Measurements from ENCODE around the gene FAM168A.
A peak's percentile ranks its signal among the peaks of the same experiment; 100 is the strongest.

FAM168A gene

GRCh38 chr11:73554671-73555320, 43.1 kb downstream of the FAM168A start:
- DNase-seq, result no peak

GRCh38 chr11:73553266-73553665, 44.6 kb downstream of the FAM168A start:
- DNase-seq, result no peak

- DNase-seq, result no peak
Measured at GRCh38 chr11:73551677-73552076, 46.2 kb downstream of the FAM168A start.

GRCh38 chr11:73549376-73549775, 48.5 kb downstream of the FAM168A start:
- no peak for DNase-seq

GRCh38 chr11:73547706-73548595, 50.0 kb downstream of the FAM168A start:
- no peak for DNase-seq

GRCh38 chr11:73542175-73542574, 55.7 kb downstream of the FAM168A start:
- no peak for DNase-seq

- DNase-seq, result no peak
Measured at GRCh38 chr11:73539506-73540084, 58.3 kb downstream of the FAM168A start.

GRCh38 chr11:73538381-73538872, 59.5 kb downstream of the FAM168A start:
- DNase-seq, result no peak

- no peak for DNase-seq
Measured at GRCh38 chr11:73537969-73538368, 59.9 kb downstream of the FAM168A start.

GRCh38 chr11:73536961-73537360, 61.0 kb downstream of the FAM168A start:
- no peak for DNase-seq

- no peak for DNase-seq
Measured at GRCh38 chr11:73532310-73532709, 65.6 kb downstream of the FAM168A start.

- DNase-seq, result no peak
Measured at GRCh38 chr11:73531386-73531785, 66.5 kb downstream of the FAM168A start.

- no peak for DNase-seq
Measured at GRCh38 chr11:73530109-73530508, 67.8 kb downstream of the FAM168A start.

- no peak for DNase-seq
Measured at GRCh38 chr11:73529204-73529530, 68.7 kb downstream of the FAM168A start.

- DNase-seq, result no peak
Measured at GRCh38 chr11:73528483-73529203, 69.3 kb downstream of the FAM168A start.

- no peak for DNase-seq
Measured at GRCh38 chr11:73528013-73528412, 69.9 kb downstream of the FAM168A start.

- DNase-seq, result no peak
Measured at GRCh38 chr11:73525611-73526010, 72.3 kb downstream of the FAM168A start.

GRCh38 chr11:73524774-73525173, 73.1 kb downstream of the FAM168A start:
- DNase-seq, result no peak

- DNase-seq, result peak; percentile 75
Measured at GRCh38 chr11:73521621-73522020, 76.3 kb downstream of the FAM168A start.

- DNase-seq, result peak; percentile 30
Measured at GRCh38 chr11:73520353-73521061, 77.4 kb downstream of the FAM168A start.

GRCh38 chr11:73519266-73519665, 78.6 kb downstream of the FAM168A start:
- DNase-seq, result peak; percentile 16

- no peak for DNase-seq
Measured at GRCh38 chr11:73518195-73518594, 79.7 kb downstream of the FAM168A start.

- DNase-seq, result no peak
Measured at GRCh38 chr11:73516080-73516479, 81.8 kb downstream of the FAM168A start.
